Uterus (tissue), 2 donors: ENCODE data around the gene DPH6.

Experiments
- CTCF ChIP-seq, 4 experiments: fragments of 200-600 bp in 2 of 4; fragments of 450-650 bp in 2 of 4; sonication (generic) in 2 of 4; IDR thresholded peaks; one replicate each; pipeline ENCODE4 v1.5.1; 2016 to 2019; ENCODE audit warnings: antibody characterized with exemption in 4 of 4, mild to moderate bottlenecking in 2 of 4, moderate library complexity in 1 of 4
- POLR2A ChIP-seq, 2 donors: fragments of 450-650 bp; IDR thresholded peaks; one replicate each; pipeline ENCODE4 v1.6.1; 2016; ENCODE audit warnings: antibody characterized with exemption in 2 of 2, mild to moderate bottlenecking in 1 of 2, moderate library complexity in 1 of 2

GRCh38 chr15:35325374-35325941 lies 220.5 kb downstream of the DPH6 start:
- TF ChIP-seq CTCF (IDR thresholded peaks at IDR 0.05) (no peak), POLR2A (IDR thresholded peaks at IDR 0.05) (no peak)
